ENCODE measurements around the gene DNM1L.
A peak's percentile ranks its signal among the peaks of the same experiment; 100 is the strongest.
"Not testable (repeated sequence)": the region's sequence is repeated elsewhere in the genome, so short reads cannot be mapped to it uniquely, and the experiment has no call there.

Gene DNM1L

DNA sequence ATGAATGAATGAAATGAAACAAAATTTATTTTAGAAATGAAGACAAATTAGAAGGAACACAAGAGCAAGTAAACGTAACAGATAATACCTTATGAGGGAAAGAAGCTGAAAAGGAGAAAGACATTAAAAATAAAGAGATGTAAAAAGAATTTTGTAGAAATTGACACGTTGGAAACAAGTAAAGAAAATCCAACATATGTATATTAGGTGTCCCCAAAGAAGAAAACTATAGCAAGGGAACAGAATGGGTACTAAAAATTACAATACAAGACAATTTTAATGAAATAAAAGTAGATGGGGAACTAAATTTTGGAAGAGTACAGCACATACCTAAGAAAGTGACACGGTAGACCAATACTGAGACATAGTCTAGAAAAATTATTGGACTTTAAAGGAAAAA, 16.7 kb downstream of the DNM1L start:
- no peak overlapping the region for H3K4me3 ChIP-seq (ENCODE audit: low read depth, low read length)

- H3K4me3 ChIP-seq (ENCODE audit: low read depth, low read length), result no peak overlapping the region
Measured at GRCh38 chr12:32697445-32697844, 18.3 kb downstream of the DNM1L start.

- no peak overlapping the region for H3K4me3 ChIP-seq (ENCODE audit: low read depth, low read length)
Measured at GRCh38 chr12:32698285-32698684, 19.2 kb downstream of the DNM1L start.

DNA sequence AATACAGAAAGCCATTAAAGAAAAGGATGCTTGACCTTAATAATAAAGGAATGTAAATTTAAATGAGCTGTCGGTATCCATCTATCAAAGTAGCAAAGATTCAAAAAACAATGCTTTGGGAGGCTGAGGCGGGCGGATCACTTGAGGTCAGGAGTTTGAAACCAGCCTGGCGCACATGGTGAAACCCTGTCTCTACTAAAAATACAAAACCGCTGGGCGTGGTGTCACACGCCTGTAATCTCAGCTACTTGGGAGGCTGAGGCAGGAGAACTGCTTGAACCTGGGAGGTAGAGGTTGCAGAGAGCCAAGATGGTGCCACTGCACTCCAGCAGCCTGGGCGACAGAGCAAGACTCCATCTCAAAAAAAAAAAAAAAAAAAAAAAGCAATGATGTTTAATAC, 20.3 kb downstream of the DNM1L start:
- not testable (repeated sequence) for H3K4me3 ChIP-seq (ENCODE audit: low read depth, low read length)

GRCh38 chr12:32702473-32702872, 23.4 kb downstream of the DNM1L start:
- no peak overlapping the region for H3K4me3 ChIP-seq (ENCODE audit: low read depth, low read length)

DNA sequence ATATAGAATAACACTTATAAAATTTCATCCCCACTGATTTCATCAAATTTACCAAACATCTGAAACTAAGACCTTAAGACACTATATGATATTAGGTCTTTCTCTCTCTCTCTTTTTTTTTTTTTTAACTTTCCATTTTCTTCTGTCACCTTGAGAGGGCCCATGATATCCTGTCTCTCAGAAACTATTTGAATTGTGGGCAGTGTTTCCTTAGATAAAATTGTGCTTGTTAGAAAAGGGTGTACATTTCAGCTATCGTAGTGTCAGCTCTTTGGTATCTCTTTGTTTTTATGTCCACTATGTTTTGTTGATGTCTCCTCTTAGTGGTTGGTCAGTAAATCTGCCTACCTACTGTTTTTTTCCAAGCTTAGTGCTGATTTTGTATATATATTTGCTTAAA, 23.8 kb downstream of the DNM1L start:
- H3K4me3 ChIP-seq (ENCODE audit: low read depth, low read length), result no peak overlapping the region

GRCh38 chr12:32705783-32706182, 26.7 kb downstream of the DNM1L start:
- no peak overlapping the region for H3K4me3 ChIP-seq (ENCODE audit: low read depth, low read length)

DNA sequence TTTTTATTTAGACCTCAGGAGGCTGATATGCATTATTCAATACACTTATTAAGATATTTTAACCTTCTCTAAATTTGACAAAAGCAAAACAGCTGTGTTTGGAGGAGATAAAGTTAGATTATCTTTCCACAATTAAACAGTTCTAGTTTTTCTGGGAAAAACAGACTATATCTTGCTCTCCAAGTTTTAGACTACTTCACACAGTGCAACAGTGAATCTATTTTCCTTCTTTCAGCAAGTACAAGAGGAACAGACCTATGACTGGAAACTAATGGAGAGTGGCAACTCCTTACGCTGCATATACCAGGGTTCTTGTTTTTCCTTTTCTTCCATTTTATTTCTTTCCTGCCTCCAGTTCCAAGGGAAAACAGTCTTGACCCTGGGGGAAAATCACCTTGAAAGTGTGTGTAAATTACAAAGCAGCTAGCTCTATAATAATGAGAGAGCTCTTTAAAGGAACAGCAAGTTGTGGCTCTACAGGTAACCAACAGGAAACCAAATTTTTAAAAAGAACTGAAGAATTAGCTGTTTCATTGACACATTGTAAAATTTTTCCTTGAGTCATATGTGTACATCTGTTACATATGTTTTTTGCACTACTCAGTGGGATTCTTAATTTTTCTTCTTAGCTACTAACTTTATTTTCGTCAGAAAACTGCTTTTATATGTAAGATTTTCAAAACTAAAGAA, 27.4 kb downstream of the DNM1L start:
- no peak overlapping the region for H3K4me3 ChIP-seq (ENCODE audit: low read depth, low read length)

- no peak overlapping the region for H3K4me3 ChIP-seq (ENCODE audit: low read depth, low read length)
Measured at GRCh38 chr12:32708926-32709325, 29.8 kb downstream of the DNM1L start.

DNA sequence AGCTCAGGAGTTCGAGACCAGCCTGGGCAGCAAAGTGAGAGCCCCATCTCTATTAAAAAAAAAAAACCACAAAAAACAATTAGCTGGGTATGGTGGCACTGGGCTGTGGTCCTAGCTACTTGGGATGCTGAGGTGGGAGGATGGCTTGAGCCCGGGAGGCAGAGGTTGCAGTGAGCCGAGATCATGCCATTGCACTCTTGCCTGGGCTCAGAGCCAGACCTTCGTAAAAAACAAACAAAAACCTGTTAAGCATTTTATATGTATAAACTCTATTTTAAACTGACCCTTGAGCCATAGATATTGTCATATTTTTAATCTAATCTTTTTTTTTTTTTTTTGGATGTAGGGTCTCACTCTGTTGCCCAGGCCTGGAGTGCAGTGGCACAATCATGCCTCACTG, 35.7 kb downstream of the DNM1L start:
- no peak overlapping the region for H3K4me3 ChIP-seq (ENCODE audit: low read depth, low read length)

- no peak overlapping the region for H3K4me3 ChIP-seq (ENCODE audit: low read depth, low read length)
Measured at GRCh38 chr12:32718926-32719325, 39.8 kb downstream of the DNM1L start.

GRCh38 chr12:32725308-32725707, 46.2 kb downstream of the DNM1L start:
- not testable (repeated sequence) for H3K4me3 ChIP-seq (ENCODE audit: low read depth, low read length)

DNA sequence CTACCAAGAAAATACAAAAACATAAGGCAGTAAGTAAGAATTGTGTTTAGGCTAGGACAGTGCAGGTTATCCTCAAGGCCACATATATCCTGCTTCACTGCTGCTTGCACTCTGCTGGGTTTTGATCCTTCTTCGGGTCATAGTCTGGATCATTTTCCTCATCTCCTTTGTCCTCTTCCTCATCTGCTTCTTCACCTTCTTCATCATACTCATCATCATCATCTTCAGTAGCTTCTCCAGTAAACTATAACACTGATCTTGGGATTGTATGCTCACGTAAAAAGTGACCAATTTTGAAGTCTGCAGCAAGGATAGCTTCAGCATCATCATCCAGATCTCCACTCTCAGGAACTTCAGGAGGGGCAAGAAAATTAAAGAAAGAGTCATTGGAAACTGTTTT, 47.2 kb downstream of the DNM1L start:
- H3K4me3 ChIP-seq (ENCODE audit: low read depth, low read length), result no peak overlapping the region

DNA sequence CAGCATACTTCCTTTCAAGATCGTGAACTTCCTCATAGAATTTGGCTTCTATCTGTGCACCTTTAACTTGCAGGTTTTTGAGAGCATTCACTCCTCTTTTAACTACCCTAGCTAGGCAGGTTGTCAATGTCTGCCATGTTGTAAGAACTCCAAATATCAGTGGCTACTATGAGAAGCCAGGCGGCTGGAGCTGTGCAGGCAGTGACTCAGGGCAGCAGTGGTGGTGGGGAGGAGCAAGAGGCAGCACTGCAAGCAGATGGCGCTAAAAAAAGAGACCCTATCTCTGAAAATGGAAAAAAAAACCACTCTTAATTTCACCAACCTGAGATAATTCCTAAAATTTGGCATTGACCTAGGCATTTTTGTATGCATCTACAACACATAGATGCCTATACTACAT, 48.1 kb downstream of the DNM1L start:
- no peak overlapping the region for H3K4me3 ChIP-seq (ENCODE audit: low read depth, low read length)

GRCh38 chr12:32734952-32735351, 55.9 kb downstream of the DNM1L start:
- H3K4me3 ChIP-seq (ENCODE audit: low read depth, low read length), result no peak overlapping the region

DNA sequence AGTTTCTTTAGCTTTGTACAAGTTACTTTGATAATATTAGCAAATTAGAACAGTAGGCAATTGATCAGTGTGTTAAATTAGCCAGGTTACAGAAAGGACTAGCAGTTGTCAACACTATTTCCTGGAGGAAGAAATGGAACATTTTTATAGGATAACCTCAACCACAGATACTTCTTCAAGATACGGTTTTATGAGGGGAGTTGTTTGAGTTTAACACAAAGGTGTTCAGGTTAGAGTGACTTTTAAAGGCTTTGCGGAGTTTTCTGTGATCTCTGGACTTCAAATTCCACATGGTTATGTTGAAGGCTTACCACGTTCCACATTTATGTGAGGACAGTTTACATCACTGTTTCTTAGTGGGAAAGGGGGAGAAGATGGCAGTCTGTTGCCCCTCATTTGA, 57.3 kb downstream of the DNM1L start:
- no peak overlapping the region for H3K4me3 ChIP-seq (ENCODE audit: low read depth, low read length)

- no peak overlapping the region for H3K4me3 ChIP-seq (ENCODE audit: low read depth, low read length)
Measured at GRCh38 chr12:32737715-32738114, 58.6 kb downstream of the DNM1L start.

DNA sequence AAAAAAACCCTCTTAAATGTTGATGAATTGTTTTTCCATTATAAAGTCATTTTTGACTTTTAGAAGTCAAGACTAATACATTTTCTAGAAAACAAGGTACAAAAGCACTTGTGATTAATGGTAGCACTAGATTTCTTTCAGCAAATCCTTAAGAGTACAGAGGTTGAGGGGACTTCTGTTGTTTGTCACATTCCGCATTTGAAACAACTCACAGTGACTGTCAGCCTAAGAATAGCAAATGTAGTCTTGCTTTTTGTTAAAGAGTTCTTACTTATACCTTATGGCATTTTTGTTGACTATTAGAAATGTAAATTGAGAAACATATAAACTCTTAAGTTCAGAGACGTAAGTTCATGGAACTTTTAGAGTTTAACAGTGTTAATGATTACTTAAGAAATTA, 60.2 kb downstream of the DNM1L start:
- H3K4me3 ChIP-seq (ENCODE audit: low read depth, low read length), result no peak overlapping the region

GRCh38 chr12:32742133-32742532, 63.0 kb downstream of the DNM1L start:
- no peak overlapping the region for H3K4me3 ChIP-seq (ENCODE audit: low read depth, low read length)

DNA sequence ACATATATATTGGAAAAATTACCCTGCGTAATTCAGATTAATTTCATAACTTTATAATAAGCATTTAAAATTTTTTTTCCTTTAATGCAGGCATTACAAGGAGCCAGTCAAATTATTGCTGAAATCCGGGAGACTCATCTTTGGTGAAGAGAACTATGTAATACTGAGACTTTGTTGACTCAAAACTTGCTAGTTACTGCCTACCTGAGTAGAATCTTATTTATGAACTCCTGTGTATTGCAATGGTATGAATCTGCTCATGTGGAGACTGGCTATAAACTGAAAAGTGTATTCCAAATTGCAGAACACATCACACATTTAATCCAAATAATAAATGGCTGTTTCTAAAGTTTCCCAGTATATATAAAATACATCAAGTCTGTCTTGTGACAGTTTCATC, 64.2 kb downstream of the DNM1L start:
- no peak overlapping the region for H3K4me3 ChIP-seq (ENCODE audit: low read depth, low read length)

- no peak overlapping the region for H3K4me3 ChIP-seq (ENCODE audit: low read depth, low read length)
Measured at GRCh38 chr12:32753605-32754004, 74.5 kb downstream of the DNM1L start.

DNA sequence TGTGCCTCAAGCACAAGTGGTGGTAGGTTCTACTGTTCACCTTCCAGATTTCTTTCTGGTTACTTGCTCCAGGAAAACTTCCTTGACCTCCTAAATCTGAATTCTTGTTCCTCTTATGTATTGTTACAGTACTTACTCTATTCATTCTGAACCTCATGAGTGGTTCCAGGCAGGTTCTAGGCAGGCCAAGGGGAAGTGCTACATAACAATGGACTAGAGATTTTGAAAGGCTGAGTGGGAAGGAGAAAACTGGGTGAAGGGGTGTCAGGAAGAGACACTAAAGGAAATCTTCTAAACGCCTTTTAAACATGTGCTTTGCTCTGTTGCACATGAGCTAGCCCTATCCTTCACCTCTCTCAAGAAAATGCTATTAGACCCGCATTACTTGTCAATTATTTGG, 75.0 kb downstream of the DNM1L start:
- H3K4me3 ChIP-seq (ENCODE audit: low read depth, low read length), result peak overlapping the region; percentile 100

GRCh38 chr12:32755051-32755653, 76.1 kb downstream of the DNM1L start:
- peak overlapping the region; percentile 100 for H3K4me3 ChIP-seq (ENCODE audit: low read depth, low read length)
